Measurements from ENCODE around the gene SSH2. TPM values are rescaled to one million over a fixed set of nuclear protein-coding genes. Genes with fewer than 3 reads are reported as not detected.
A peak's percentile ranks its signal among the peaks of the same experiment; 100 is the strongest.
"Not testable (repeated sequence)": the region's sequence is repeated elsewhere in the genome, so short reads cannot be mapped to it uniquely, and the experiment has no call there.

SSH2 gene
- total RNA-seq, 1 donor from 2014 or later, result 42.8 TPM

- H3K27me3 Mint-ChIP-seq, H3K27ac Mint-ChIP-seq: not testable (repeated sequence)
Measured at GRCh38 chr17:29779812-29780190, 150.2 kb downstream of the SSH2 start.

GRCh38 chr17:29778956-29779811 is 150.8 kb downstream of the SSH2 start:
- H3K9me3 Mint-ChIP-seq, result no peaks in the 10 kb centered on the region
- H3K27me3 Mint-ChIP-seq, result no peaks in the 10 kb centered on the region
- H3K4me1 Mint-ChIP-seq, result peaks cover 7% of the 10 kb centered on the region
- DNase-seq, result peak; percentile 92
- intact Hi-C loops (cut with micrococcal nuclease), result loop anchor here (1.0 to 5.0 kb wide), 2 partner anchors 140 to 197 kb away; no protein-coding TSS in a partner anchor
- H3K36me3 Mint-ChIP-seq (ENCODE audit: low read depth), result peaks cover 14% of the 10 kb centered on the region
- no peak overlapping the region for H3K27ac Mint-ChIP-seq
- no peak overlapping the region for H3K4me3 Mint-ChIP-seq

More at GRCh38 chr17:29779812-29780190, 150.2 kb downstream of the SSH2 start:
- not testable (repeated sequence) for H3K4me1 Mint-ChIP-seq, H3K9me3 Mint-ChIP-seq, DNase-seq, H3K4me3 Mint-ChIP-seq
- peaks cover 14% of the 10 kb centered on the region for H3K36me3 Mint-ChIP-seq (ENCODE audit: low read depth)
- intact Hi-C loops (cut with micrococcal nuclease), result loop anchor here (1.0 to 5.0 kb wide), 2 partner anchors 140 to 198 kb away; no protein-coding TSS in a partner anchor

GRCh38 chr17:29777663-29778062 is 152.4 kb downstream of the SSH2 start:
- Mint-ChIP-seq H3K27me3 (no peaks in the 10 kb centered on the region), H3K4me1 (peaks cover 5% of the 10 kb centered on the region), H3K27ac (no peak overlapping the region), H3K4me3 (no peak overlapping the region), H3K9me3 (no peaks in the 10 kb centered on the region), H3K36me3 (ENCODE audit: low read depth) (peaks cover 9% of the 10 kb centered on the region)
- intact Hi-C loops (cut with micrococcal nuclease), result loop anchor here (5.0 kb wide), 1 partner anchor 195 kb away; no protein-coding TSS in a partner anchor
- no peak for DNase-seq

- no peak overlapping the region for H3K4me3 Mint-ChIP-seq
- no peak for DNase-seq
- peaks cover 7% of the 10 kb centered on the region for H3K36me3 Mint-ChIP-seq (ENCODE audit: low read depth)
- peaks cover 5% of the 10 kb centered on the region for H3K4me1 Mint-ChIP-seq
- H3K9me3 Mint-ChIP-seq, result no peaks in the 10 kb centered on the region
- intact Hi-C loops (cut with micrococcal nuclease), result loop anchor here (5.0 kb wide), 1 partner anchor 194 kb away; no protein-coding TSS in a partner anchor
- no peak overlapping the region for H3K27ac Mint-ChIP-seq
- no peaks in the 10 kb centered on the region for H3K27me3 Mint-ChIP-seq
Measured at GRCh38 chr17:29776026-29776425, 154.0 kb downstream of the SSH2 start.

- H3K4me3 Mint-ChIP-seq, result no peak overlapping the region
- no peaks in the 10 kb centered on the region for H3K4me1 Mint-ChIP-seq
- no peak for DNase-seq
- H3K9me3 Mint-ChIP-seq, result no peaks in the 10 kb centered on the region
- intact Hi-C loops (cut with micrococcal nuclease), result no loop called here
- no peak overlapping the region for H3K27ac Mint-ChIP-seq
- H3K27me3 Mint-ChIP-seq, result no peaks in the 10 kb centered on the region
- H3K36me3 Mint-ChIP-seq (ENCODE audit: low read depth), result peaks cover 8% of the 10 kb centered on the region
Measured at GRCh38 chr17:29772981-29773380, 157.0 kb downstream of the SSH2 start.

GRCh38 chr17:29771546-29771945 is 158.5 kb downstream of the SSH2 start:
- no peak overlapping the region for H3K27ac Mint-ChIP-seq
- no peaks in the 10 kb centered on the region for H3K4me1 Mint-ChIP-seq
- H3K9me3 Mint-ChIP-seq, result no peaks in the 10 kb centered on the region
- H3K36me3 Mint-ChIP-seq (ENCODE audit: low read depth), result peaks cover 5% of the 10 kb centered on the region
- no peak for DNase-seq
- intact Hi-C loops (cut with micrococcal nuclease), result no loop called here
- H3K27me3 Mint-ChIP-seq, result no peaks in the 10 kb centered on the region
- no peak overlapping the region for H3K4me3 Mint-ChIP-seq

GRCh38 chr17:29769225-29769624 is 160.8 kb downstream of the SSH2 start:
- intact Hi-C loops (cut with micrococcal nuclease), result no loop called here
- Mint-ChIP-seq H3K4me3 (no peak overlapping the region), H3K36me3 (ENCODE audit: low read depth) (peaks cover 1% of the 10 kb centered on the region), H3K27me3 (no peaks in the 10 kb centered on the region), H3K4me1 (no peaks in the 10 kb centered on the region), H3K27ac (no peak overlapping the region), H3K9me3 (no peaks in the 10 kb centered on the region)
- DNase-seq, result no peak

GRCh38 chr17:29766796-29767327 is 163.2 kb downstream of the SSH2 start:
- Mint-ChIP-seq H3K4me1 (peaks cover 4% of the 10 kb centered on the region), H3K27me3 (no peaks in the 10 kb centered on the region), H3K4me3 (no peak overlapping the region), H3K36me3 (ENCODE audit: low read depth) (peaks cover 1% of the 10 kb centered on the region), H3K27ac (no peak overlapping the region), H3K9me3 (no peaks in the 10 kb centered on the region)
- intact Hi-C loops (cut with micrococcal nuclease), result no loop called here
- DNase-seq, result no peak

- peak; percentile 33 for DNase-seq
- H3K36me3 Mint-ChIP-seq (ENCODE audit: low read depth), result peaks cover 5% of the 10 kb centered on the region
- H3K9me3 Mint-ChIP-seq, result no peaks in the 10 kb centered on the region
- H3K27me3 Mint-ChIP-seq, result no peaks in the 10 kb centered on the region
- H3K4me1 Mint-ChIP-seq, result peaks cover 14% of the 10 kb centered on the region
- H3K27ac Mint-ChIP-seq, result no peak overlapping the region
- intact Hi-C loops (cut with micrococcal nuclease), result no loop called here
- H3K4me3 Mint-ChIP-seq, result no peak overlapping the region
Measured at GRCh38 chr17:29764748-29765147, 165.3 kb downstream of the SSH2 start.

GRCh38 chr17:29764217-29764616 is 165.8 kb downstream of the SSH2 start:
- no peaks in the 10 kb centered on the region for H3K9me3 Mint-ChIP-seq
- peaks cover 6% of the 10 kb centered on the region for H3K36me3 Mint-ChIP-seq (ENCODE audit: low read depth)
- peak; percentile 26 for DNase-seq
- intact Hi-C loops (cut with micrococcal nuclease), result no loop called here
- no peak overlapping the region for H3K4me3 Mint-ChIP-seq
- no peaks in the 10 kb centered on the region for H3K27me3 Mint-ChIP-seq
- H3K4me1 Mint-ChIP-seq, result peaks cover 20% of the 10 kb centered on the region
- H3K27ac Mint-ChIP-seq, result no peak overlapping the region

GRCh38 chr17:29763273-29763672 is 166.8 kb downstream of the SSH2 start:
- H3K4me3 Mint-ChIP-seq, result no peak overlapping the region
- H3K27me3 Mint-ChIP-seq, result no peaks in the 10 kb centered on the region
- H3K4me1 Mint-ChIP-seq, result peaks cover 24% of the 10 kb centered on the region
- H3K9me3 Mint-ChIP-seq, result no peaks in the 10 kb centered on the region
- peaks cover 6% of the 10 kb centered on the region for H3K36me3 Mint-ChIP-seq (ENCODE audit: low read depth)
- peak; percentile 24 for DNase-seq
- intact Hi-C loops (cut with micrococcal nuclease), result no loop called here
- no peak overlapping the region for H3K27ac Mint-ChIP-seq

GRCh38 chr17:29761040-29761761 is 168.8 kb downstream of the SSH2 start:
- intact Hi-C loops (cut with micrococcal nuclease), result loop anchor here (2.0 kb wide), 1 partner anchor 144 kb away; no protein-coding TSS in a partner anchor
- H3K4me1 Mint-ChIP-seq, result peaks cover 35% of the 10 kb centered on the region
- peak overlapping the region; percentile 98 for H3K4me3 Mint-ChIP-seq
- H3K27ac Mint-ChIP-seq, result peak overlapping the region; percentile 97
- peak; percentile 98 for DNase-seq
- no peaks in the 10 kb centered on the region for H3K27me3 Mint-ChIP-seq
- no peaks in the 10 kb centered on the region for H3K9me3 Mint-ChIP-seq
- H3K36me3 Mint-ChIP-seq (ENCODE audit: low read depth), result peaks cover 15% of the 10 kb centered on the region

- H3K27ac Mint-ChIP-seq, result peak overlapping the region; percentile 97
- H3K4me1 Mint-ChIP-seq, result peaks cover 35% of the 10 kb centered on the region
- peaks cover 16% of the 10 kb centered on the region for H3K36me3 Mint-ChIP-seq (ENCODE audit: low read depth)
- H3K9me3 Mint-ChIP-seq, result no peaks in the 10 kb centered on the region
- H3K27me3 Mint-ChIP-seq, result no peaks in the 10 kb centered on the region
- peak overlapping the region; percentile 98 for H3K4me3 Mint-ChIP-seq
- intact Hi-C loops (cut with micrococcal nuclease), result loop anchor here (1.0 to 2.0 kb wide), 3 partner anchors 54 to 144 kb away; no protein-coding TSS in a partner anchor
- DNase-seq, result peak; percentile 90
Measured at GRCh38 chr17:29760279-29761039, 169.6 kb downstream of the SSH2 start.
